Suprapubic skin (tissue), 4 donors: ENCODE measurements around the gene FCER1G.

ENCODE experiments used
- POLR2A ChIP-seq, 2 donors: fragments of 450-650 bp; IDR thresholded peaks; one replicate each; pipeline ENCODE4 v1.6.1; 2017; ENCODE audit warnings: antibody characterized with exemption in 2 of 2, mild to moderate bottlenecking in 2 of 2, moderate library complexity in 2 of 2
- POLR2AphosphoS5 ChIP-seq, 3 donors: sonication (generic); formaldehyde crosslinking; IDR thresholded peaks; one replicate each; pipeline ENCODE4 v1.6.1; 2017; ENCODE audit warnings: antibody characterized with exemption in 3 of 3
- TF ChIP-seq, protein P1 (sequence below), 2 donors: fragments of 200-600 bp in 1 of 2; fragments of 450-650 bp in 1 of 2; sonication (generic) in 1 of 2; IDR thresholded peaks; one replicate each; pipeline ENCODE4 v1.5.1; 2016 to 2019; ENCODE audit warnings: antibody characterized with exemption in 2 of 2, mild to moderate bottlenecking in 1 of 2, moderate library complexity in 1 of 2

DNA sequence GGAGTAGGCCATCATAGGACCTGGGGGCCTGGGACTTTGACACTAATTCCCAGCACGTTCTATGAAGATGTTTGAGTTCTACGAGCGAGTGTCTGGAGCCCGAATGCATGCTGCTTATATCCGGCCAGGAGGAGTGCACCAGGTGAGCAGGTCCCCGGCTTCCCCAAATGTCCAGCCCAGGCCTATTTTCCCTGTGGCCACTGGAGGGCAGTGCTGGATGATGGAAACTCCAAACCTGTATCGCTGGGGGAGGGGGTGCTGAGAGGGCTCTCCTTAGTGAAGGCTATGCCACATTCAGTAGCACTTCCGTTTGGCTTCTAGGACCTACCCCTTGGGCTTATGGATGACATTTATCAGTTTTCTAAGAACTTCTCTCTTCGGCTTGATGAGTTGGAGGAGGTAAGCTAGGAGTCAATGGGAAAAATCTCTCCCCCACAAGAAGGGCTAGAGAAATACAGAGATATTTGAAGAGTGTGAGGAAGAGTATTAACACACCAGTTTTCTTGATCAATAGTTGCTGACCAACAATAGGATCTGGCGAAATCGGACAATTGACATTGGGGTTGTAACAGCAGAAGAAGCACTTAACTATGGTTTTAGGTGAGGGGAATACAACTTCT is 5.2 kb upstream of the FCER1G start:
- TF ChIP-seq POLR2A (IDR thresholded peaks at IDR 0.05) (no peak), POLR2AphosphoS5 (IDR thresholded peaks at IDR 0.05) (no peak)
- TF ChIP-seq, protein P1, sequence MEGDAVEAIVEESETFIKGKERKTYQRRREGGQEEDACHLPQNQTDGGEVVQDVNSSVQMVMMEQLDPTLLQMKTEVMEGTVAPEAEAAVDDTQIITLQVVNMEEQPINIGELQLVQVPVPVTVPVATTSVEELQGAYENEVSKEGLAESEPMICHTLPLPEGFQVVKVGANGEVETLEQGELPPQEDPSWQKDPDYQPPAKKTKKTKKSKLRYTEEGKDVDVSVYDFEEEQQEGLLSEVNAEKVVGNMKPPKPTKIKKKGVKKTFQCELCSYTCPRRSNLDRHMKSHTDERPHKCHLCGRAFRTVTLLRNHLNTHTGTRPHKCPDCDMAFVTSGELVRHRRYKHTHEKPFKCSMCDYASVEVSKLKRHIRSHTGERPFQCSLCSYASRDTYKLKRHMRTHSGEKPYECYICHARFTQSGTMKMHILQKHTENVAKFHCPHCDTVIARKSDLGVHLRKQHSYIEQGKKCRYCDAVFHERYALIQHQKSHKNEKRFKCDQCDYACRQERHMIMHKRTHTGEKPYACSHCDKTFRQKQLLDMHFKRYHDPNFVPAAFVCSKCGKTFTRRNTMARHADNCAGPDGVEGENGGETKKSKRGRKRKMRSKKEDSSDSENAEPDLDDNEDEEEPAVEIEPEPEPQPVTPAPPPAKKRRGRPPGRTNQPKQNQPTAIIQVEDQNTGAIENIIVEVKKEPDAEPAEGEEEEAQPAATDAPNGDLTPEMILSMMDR (IDR thresholded peaks at IDR 0.05), result peak; percentile 83 to 84
